ENCODE results near the gene LTBP4. TPM values are rescaled to one million over a fixed set of nuclear protein-coding genes. Genes with fewer than 3 reads are reported as not detected.

LTBP4 gene
- total RNA-seq, 1 experiment from 2014 or later = 20.3 TPM

DNA sequence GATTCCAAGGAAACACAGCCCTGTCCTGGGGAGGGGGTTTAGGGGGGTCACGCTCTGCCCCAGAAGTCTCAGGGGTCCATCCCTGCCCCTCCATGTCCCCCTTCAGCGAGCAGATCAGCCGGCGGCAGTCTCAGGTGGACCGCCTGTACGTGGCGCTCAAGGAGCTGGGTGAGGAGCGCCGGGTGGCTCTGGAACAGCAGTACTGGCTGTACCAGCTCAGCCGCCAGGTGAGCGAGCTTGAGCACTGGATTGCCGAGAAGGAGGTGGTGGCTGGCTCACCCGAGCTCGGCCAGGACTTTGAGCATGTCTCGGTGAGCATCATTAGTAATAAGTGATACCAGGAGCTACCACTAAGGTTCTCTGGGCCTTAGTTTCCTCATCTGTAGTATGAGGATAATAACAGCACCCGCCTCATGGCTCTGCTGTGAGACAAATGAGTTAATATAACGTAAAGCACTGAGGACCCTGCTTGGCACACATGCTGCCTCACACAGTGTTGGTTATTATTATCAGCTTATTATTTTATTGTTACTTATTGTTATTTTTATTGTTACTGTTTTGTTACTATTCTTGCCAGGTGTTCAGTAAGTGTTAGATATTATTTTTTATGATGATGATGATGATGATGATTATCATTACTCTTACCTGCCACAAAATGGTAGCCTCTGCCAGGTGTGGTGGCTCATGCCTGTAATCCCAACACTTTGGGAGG is 45.0 kb upstream of the LTBP4 start:
- Mint-ChIP-seq H3K27me3 (ENCODE audit: unreplicated experiment) (peaks cover 91% of the 10 kb centered on the region), H3K36me3 (ENCODE audit: insufficient read depth, unreplicated experiment) (no peaks in the 10 kb centered on the region), H3K4me3 (ENCODE audit: low read depth, unreplicated experiment) (no peak overlapping the region), H3K4me1 (ENCODE audit: low read depth, unreplicated experiment) (no peaks in the 10 kb centered on the region), H3K9me3 (ENCODE audit: low read depth, unreplicated experiment) (no peaks in the 10 kb centered on the region), H3K27ac (ENCODE audit: unreplicated experiment) (no peak overlapping the region)
- intact Hi-C loops (cut with micrococcal nuclease; ENCODE audit: unreplicated experiment) = no loop called here
- TF ChIP-seq, protein P1, sequence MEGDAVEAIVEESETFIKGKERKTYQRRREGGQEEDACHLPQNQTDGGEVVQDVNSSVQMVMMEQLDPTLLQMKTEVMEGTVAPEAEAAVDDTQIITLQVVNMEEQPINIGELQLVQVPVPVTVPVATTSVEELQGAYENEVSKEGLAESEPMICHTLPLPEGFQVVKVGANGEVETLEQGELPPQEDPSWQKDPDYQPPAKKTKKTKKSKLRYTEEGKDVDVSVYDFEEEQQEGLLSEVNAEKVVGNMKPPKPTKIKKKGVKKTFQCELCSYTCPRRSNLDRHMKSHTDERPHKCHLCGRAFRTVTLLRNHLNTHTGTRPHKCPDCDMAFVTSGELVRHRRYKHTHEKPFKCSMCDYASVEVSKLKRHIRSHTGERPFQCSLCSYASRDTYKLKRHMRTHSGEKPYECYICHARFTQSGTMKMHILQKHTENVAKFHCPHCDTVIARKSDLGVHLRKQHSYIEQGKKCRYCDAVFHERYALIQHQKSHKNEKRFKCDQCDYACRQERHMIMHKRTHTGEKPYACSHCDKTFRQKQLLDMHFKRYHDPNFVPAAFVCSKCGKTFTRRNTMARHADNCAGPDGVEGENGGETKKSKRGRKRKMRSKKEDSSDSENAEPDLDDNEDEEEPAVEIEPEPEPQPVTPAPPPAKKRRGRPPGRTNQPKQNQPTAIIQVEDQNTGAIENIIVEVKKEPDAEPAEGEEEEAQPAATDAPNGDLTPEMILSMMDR (IDR thresholded peaks at IDR 0.05; ENCODE audit: unreplicated experiment) = no peak
- BruUV-seq (replicated peaks) = no TSS peak
- CTCF ChIA-PET = interaction anchor here (0.6 to 1.2 kb wide), 4 partner anchors 14 to 47 kb away, joined by 3 to 6 read pairs (median 4); no protein-coding TSS in a partner anchor
- DNase-seq = no peak

DNA sequence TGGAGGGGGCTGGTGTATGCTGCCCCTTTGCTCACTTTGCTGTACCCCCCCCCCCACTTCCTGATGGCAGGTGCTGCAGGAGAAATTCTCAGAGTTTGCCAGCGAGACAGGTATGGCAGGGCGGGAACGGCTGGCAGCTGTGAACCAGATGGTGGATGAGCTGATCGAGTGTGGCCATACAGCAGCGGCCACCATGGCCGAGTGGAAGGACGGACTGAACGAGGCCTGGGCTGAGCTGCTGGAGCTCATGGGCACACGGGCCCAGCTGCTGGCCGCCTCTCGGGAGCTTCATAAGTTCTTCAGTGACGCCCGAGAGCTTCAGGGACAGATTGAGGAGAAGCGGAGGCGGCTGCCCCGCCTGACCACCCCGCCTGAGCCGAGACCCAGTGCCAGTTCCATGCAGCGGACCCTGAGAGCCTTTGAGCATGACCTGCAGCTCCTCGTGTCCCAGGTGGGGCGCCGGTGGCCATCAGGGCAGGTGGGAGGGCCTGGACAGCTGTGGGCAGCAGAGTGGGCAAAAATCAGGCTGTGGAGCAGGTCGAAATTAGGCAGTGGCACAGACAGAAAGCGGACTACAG is 44.1 kb upstream of the LTBP4 start:
- Mint-ChIP-seq H3K4me3 (ENCODE audit: low read depth, unreplicated experiment) (no peak overlapping the region), H3K4me1 (ENCODE audit: low read depth, unreplicated experiment) (no peaks in the 10 kb centered on the region), H3K27ac (ENCODE audit: unreplicated experiment) (no peak overlapping the region), H3K36me3 (ENCODE audit: insufficient read depth, unreplicated experiment) (no peaks in the 10 kb centered on the region), H3K27me3 (ENCODE audit: unreplicated experiment) (peaks cover 93% of the 10 kb centered on the region), H3K9me3 (ENCODE audit: low read depth, unreplicated experiment) (no peaks in the 10 kb centered on the region)
- intact Hi-C loops (cut with micrococcal nuclease; ENCODE audit: unreplicated experiment) = no loop called here
- BruUV-seq (replicated peaks) = no TSS peak
- no peak for DNase-seq
- TF ChIP-seq, protein P1 (IDR thresholded peaks at IDR 0.05; ENCODE audit: unreplicated experiment) = no peak
- CTCF ChIA-PET = interaction anchor here (0.6 to 1.0 kb wide), 3 partner anchors 13 to 16 kb away, joined by 3 to 4 read pairs (median 3); no protein-coding TSS in a partner anchor

DNA sequence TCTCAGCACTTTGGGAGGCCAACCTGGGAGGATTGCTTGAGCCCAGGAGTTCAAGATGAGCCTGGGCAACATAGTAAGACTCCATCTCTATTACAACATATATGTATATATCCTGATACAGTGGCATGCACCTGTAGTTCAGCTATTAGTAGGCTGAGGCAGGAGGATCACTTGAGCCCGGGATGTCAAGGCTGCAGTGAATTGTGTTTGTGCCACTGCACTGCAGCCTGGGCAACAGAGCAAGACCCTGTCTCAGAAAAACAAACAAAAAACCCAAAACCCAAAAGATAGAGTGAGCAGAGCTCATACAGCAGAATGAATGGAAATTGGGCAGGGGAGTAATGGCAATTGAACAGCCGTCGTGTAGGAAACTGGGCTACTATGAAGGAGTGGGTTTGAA is 41.8 kb upstream of the LTBP4 start:
- Mint-ChIP-seq H3K27me3 (ENCODE audit: unreplicated experiment) (peaks cover 88% of the 10 kb centered on the region), H3K4me3 (ENCODE audit: low read depth, unreplicated experiment) (no peak overlapping the region), H3K27ac (ENCODE audit: unreplicated experiment) (no peak overlapping the region), H3K4me1 (ENCODE audit: low read depth, unreplicated experiment) (no peaks in the 10 kb centered on the region), H3K36me3 (ENCODE audit: insufficient read depth, unreplicated experiment) (no peaks in the 10 kb centered on the region), H3K9me3 (ENCODE audit: low read depth, unreplicated experiment) (no peaks in the 10 kb centered on the region)
- BruUV-seq (replicated peaks) = no TSS peak
- TF ChIP-seq, protein P1 (IDR thresholded peaks at IDR 0.05; ENCODE audit: unreplicated experiment) = no peak
- DNase-seq = no peak
- intact Hi-C loops (cut with micrococcal nuclease; ENCODE audit: unreplicated experiment) = no loop called here
- CTCF ChIA-PET = no interaction called here

DNA sequence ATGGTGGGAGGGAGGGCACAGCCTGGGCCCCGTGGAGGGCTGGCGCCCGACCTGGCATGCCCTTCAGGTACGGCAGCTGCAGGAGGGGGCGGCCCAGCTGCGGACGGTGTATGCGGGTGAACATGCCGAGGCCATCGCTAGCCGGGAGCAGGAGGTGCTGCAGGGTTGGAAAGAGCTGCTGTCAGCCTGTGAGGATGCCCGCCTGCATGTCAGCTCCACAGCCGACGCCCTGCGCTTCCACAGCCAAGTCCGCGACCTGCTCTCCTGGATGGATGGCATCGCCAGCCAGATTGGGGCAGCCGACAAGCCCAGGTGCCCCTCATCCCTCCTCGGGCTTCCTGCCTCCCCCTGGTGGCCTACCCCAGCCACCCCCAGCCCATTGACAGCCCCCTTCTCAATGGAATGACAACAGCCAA is 41.1 kb upstream of the LTBP4 start:
- Mint-ChIP-seq H3K27me3 (ENCODE audit: unreplicated experiment) (peaks cover 88% of the 10 kb centered on the region), H3K36me3 (ENCODE audit: insufficient read depth, unreplicated experiment) (no peaks in the 10 kb centered on the region), H3K4me1 (ENCODE audit: low read depth, unreplicated experiment) (no peaks in the 10 kb centered on the region), H3K9me3 (ENCODE audit: low read depth, unreplicated experiment) (no peaks in the 10 kb centered on the region), H3K27ac (ENCODE audit: unreplicated experiment) (no peak overlapping the region), H3K4me3 (ENCODE audit: low read depth, unreplicated experiment) (no peak overlapping the region)
- DNase-seq = no peak
- intact Hi-C loops (cut with micrococcal nuclease; ENCODE audit: unreplicated experiment) = no loop called here
- TF ChIP-seq, protein P1 (IDR thresholded peaks at IDR 0.05; ENCODE audit: unreplicated experiment) = no peak
- CTCF ChIA-PET = no interaction called here
- no TSS peak for BruUV-seq (replicated peaks)
